Trophoblast cell (in vitro differentiated cells and primary cell): Measurements from ENCODE around the gene CACNB2.

Experiments used
- DNase-seq, 2 donors: peaks; one replicate each; pipeline ENCODE4 v3.0.0-alpha.2; 2016
- H2AFZ ChIP-seq: 2 replicates; pipeline ENCODE4 v1.6.1; 2013; ENCODE audit warnings: low read length, moderate library complexity, mild to moderate bottlenecking; ENCODE audit not compliant: insufficient read depth, poor library complexity
- H2AK5ac ChIP-seq: 2 replicates; pipeline ENCODE4 v1.6.1; 2013; ENCODE audit warnings: mild to moderate bottlenecking, low read length
- H2BK120ac ChIP-seq: 2 replicates; pipeline ENCODE4 v1.6.1; 2013; ENCODE audit warnings: low read length, mild to moderate bottlenecking, moderate library complexity; ENCODE audit not compliant: insufficient read depth, poor library complexity
- H2BK12ac ChIP-seq: 2 replicates; pipeline ENCODE4 v1.6.1; 2013; ENCODE audit warnings: mild to moderate bottlenecking, low read length, moderate library complexity
- H2BK5ac ChIP-seq: 2 replicates; pipeline ENCODE4 v1.6.1; 2013; ENCODE audit warnings: low read length, low read depth, moderate library complexity, mild to moderate bottlenecking; ENCODE audit not compliant: poor library complexity
- H3K14ac ChIP-seq: 2 replicates; pipeline ENCODE4 v1.6.1; 2013; ENCODE audit warnings: mild to moderate bottlenecking, low read length
- H3K18ac ChIP-seq: 2 replicates; pipeline ENCODE4 v1.6.1; 2013; ENCODE audit warnings: mild to moderate bottlenecking, low read length
- H3K23ac ChIP-seq: 2 replicates; pipeline ENCODE4 v1.6.1; 2013; ENCODE audit warnings: low read length
- H3K27ac ChIP-seq: 2 replicates; pipeline ENCODE4 v1.5.1; 2013; ENCODE audit warnings: low read depth, mild to moderate bottlenecking, inconsistent platforms, low read length, moderate library complexity
- H3K27me3 ChIP-seq: 2 replicates; pipeline ENCODE4 v1.6.1; 2013; ENCODE audit warnings: inconsistent platforms, mild to moderate bottlenecking, low read length, moderate library complexity; ENCODE audit not compliant: insufficient read depth
- H3K36me3 ChIP-seq, 2 experiments: 1 replicate in 1 of 2; 2 replicates in 1 of 2; pipeline ENCODE4 v1.6.1; 2013; ENCODE audit warnings: low read length in 2 of 2, mild to moderate bottlenecking in 2 of 2, moderate library complexity in 1 of 2; ENCODE audit not compliant: insufficient read depth in 2 of 2, control insufficient read depth in 1 of 2
- H3K4ac ChIP-seq: 2 replicates; pipeline ENCODE4 v1.6.1; 2013; ENCODE audit warnings: low read depth, mild to moderate bottlenecking, low read length, moderate library complexity
- H3K4me1 ChIP-seq, 2 experiments: 1 replicate in 1 of 2; 2 replicates in 1 of 2; pipeline ENCODE4 v1.6.1; 2013; ENCODE audit warnings: low read length in 2 of 2, mild to moderate bottlenecking in 2 of 2, moderate library complexity in 1 of 2; ENCODE audit not compliant: insufficient read depth in 2 of 2, control insufficient read depth in 1 of 2
- H3K4me2 ChIP-seq: 2 replicates; pipeline ENCODE4 v1.6.1; 2013; ENCODE audit warnings: inconsistent platforms, mild to moderate bottlenecking, low read length, moderate library complexity
- H3K4me3 ChIP-seq: 2 replicates; pipeline ENCODE4 v1.5.1; 2013; ENCODE audit warnings: mild to moderate bottlenecking, low read depth, low read length, inconsistent platforms
- H3K79me1 ChIP-seq: one replicate; pipeline ENCODE4 v1.6.1; 2013; ENCODE audit warnings: low read length
- H3K79me2 ChIP-seq: 2 replicates; pipeline ENCODE4 v1.6.1; 2013; ENCODE audit warnings: low read length, mild to moderate bottlenecking; ENCODE audit not compliant: control insufficient read depth, insufficient read depth, poor library complexity
- H3K9ac ChIP-seq: 2 replicates; pipeline ENCODE4 v1.6.1; 2013; ENCODE audit warnings: mild to moderate bottlenecking, low read length
- H3K9me3 ChIP-seq: 2 replicates; pipeline ENCODE4 v1.6.1; 2013; ENCODE audit warnings: low read depth, mild to moderate bottlenecking, control low read depth, inconsistent platforms, low read length; ENCODE audit not compliant: insufficient read depth
- H4K12ac ChIP-seq: 2 replicates; pipeline ENCODE4 v1.6.1; 2013; ENCODE audit warnings: low read depth, mild to moderate bottlenecking, low read length, moderate library complexity
- H4K8ac ChIP-seq: 2 replicates; pipeline ENCODE4 v1.6.1; 2013; ENCODE audit warnings: low read depth, mild to moderate bottlenecking, low read length, moderate library complexity
- H4K91ac ChIP-seq: one replicate; pipeline ENCODE4 v1.6.1; 2013; ENCODE audit warnings: low read depth, mild to moderate bottlenecking, low read length, moderate library complexity
- WGBS: extraction: QIAGEN DNeasy Blood & Tissue Kit; methylation state at CpG from one replicate; pipeline ENCODE4 v1.1.7; 2013; ENCODE audit warnings: missing lambda C conversion rate; ENCODE audit not compliant: insufficient read length, insufficient coverage; ENCODE audit errors: extremely low coverage; 5-methylcytosine and 5-hydroxymethylcytosine counted together

CACNB2 gene

DNA sequence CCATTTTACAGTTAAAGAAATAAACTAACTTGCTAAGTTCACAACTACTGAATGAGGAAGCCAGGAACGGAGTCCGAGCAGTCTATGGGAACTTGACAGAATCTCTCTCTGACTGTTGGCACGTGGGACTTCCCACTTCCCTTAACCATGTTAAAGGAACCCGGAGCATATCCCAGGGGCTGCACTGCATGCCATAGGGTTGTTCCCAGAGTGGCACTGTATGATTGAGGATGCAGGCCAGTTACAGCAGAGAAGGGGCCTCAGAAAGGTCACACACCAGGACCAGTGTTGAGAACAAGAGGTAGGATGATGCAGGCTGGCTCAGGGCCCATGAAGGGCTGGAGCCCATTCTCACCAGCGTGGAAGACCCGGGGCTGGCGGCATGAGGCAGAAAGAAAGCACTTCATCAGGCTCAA lies 309.4 kb downstream of the CACNB2 start:
- Histone ChIP-seq H2AFZ (no peak overlapping the region), H3K4me3 (no peak overlapping the region), H3K14ac (no peak overlapping the region), H4K91ac (no peak overlapping the region), H3K9me3 (no peaks in the 10 kb centered on the region), H2BK12ac (no peak overlapping the region), H3K18ac (no peak overlapping the region), H2BK5ac (no peak overlapping the region), H3K4me2 (no peak overlapping the region), H3K23ac (no peak overlapping the region), H4K12ac (no peak overlapping the region), H3K4ac (no peak overlapping the region), H2AK5ac (no peak overlapping the region), H3K9ac (no peak overlapping the region), H2BK120ac (no peak overlapping the region), H3K4me1 (no peaks in the 10 kb centered on the region), H3K79me2 (no peaks in the 10 kb centered on the region), H3K27ac (no peak overlapping the region), H4K8ac (no peak overlapping the region), H3K27me3 (no peaks in the 10 kb centered on the region), H3K79me1 (no peaks in the 10 kb centered on the region), H3K36me3 (no peaks in the 10 kb centered on the region)
- WGBS, result no CpG with 5 or more reads among the region's 7 CpGs
- DNase-seq, result no peak

DNA sequence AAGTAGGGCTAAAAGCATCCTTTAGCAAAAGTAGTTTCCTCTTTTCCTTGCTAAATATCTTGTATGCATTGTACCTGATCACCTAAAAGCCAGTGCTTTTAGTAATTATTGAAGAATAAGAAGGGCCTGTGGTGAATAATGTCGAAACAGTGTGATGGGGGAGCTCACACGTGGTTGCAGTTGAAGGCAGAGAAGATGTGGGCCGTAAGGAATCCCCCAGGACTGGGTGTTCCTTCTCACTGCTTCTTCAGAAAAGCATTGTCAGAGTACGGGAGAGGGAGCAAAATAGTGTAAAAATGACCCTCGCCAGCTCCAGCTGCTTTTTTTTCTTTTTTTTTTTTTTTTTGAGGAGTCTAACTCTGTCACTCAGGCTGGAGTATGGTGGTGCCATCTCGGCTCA lies 310.1 kb downstream of the CACNB2 start:
- Histone ChIP-seq H3K9me3 (no peaks in the 10 kb centered on the region), H3K4me1 (no peaks in the 10 kb centered on the region), H3K79me1 (no peaks in the 10 kb centered on the region), H3K36me3 (no peaks in the 10 kb centered on the region), H4K8ac (no peak overlapping the region), H3K18ac (no peak overlapping the region), H2AK5ac (no peak overlapping the region), H3K27me3 (no peaks in the 10 kb centered on the region), H3K27ac (no peak overlapping the region), H4K12ac (no peak overlapping the region), H3K14ac (no peak overlapping the region), H2AFZ (no peak overlapping the region), H3K4ac (no peak overlapping the region), H3K4me2 (no peak overlapping the region), H2BK5ac (no peak overlapping the region), H3K23ac (no peak overlapping the region), H2BK12ac (no peak overlapping the region), H4K91ac (no peak overlapping the region), H3K4me3 (no peak overlapping the region), H3K9ac (no peak overlapping the region), H2BK120ac (no peak overlapping the region), H3K79me2 (no peaks in the 10 kb centered on the region)
- WGBS, result no CpG with 5 or more reads among the region's 6 CpGs
- DNase-seq, result no peak

DNA sequence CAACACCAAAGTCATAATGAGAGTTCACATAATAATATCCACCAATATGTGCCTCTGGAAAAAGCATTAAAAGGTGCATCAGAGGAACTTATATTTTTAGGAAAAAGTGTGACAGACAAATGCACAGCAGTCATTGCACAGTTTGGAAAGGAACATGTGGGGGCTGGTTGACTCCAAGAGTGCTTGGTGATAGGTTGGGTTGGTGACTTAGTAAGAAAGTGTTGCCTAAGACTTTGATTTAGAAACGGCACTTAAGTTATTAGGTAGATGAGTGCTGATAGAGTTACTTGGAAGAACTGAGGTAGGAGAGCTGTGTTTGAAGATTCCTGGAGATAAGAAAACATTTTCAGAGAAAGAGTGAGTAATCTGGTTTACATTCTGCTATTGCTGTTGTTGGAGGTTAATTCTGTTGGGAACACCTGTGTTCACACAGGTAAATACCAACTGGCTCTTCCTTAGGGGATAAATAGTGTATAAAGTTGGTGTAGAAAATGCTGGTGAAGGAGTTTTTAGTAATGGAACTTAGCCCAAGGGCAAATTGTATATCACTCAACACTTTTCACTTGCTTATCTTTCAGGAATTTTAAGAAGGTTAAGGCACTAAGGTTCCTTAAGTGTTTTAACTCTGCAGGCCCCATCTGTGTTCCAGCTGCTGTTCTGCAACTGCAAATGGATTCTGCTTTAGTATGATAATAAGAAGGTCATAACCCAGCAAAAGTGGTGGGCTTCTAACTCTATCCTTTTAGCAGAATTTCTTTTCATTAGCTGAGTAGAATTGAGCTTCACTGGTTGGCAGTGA lies 315.1 kb downstream of the CACNB2 start:
- H3K79me2 ChIP-seq, result no peaks in the 10 kb centered on the region
- no peak overlapping the region for H2BK5ac ChIP-seq
- H3K23ac ChIP-seq, result no peak overlapping the region
- H4K91ac ChIP-seq, result no peak overlapping the region
- H4K8ac ChIP-seq, result no peak overlapping the region
- H3K14ac ChIP-seq, result no peak overlapping the region
- H3K4me2 ChIP-seq, result no peak overlapping the region
- DNase-seq, result peak; percentile 33 to 94
- no peaks in the 10 kb centered on the region for H3K27me3 ChIP-seq
- no peaks in the 10 kb centered on the region for H3K36me3 ChIP-seq
- no peaks in the 10 kb centered on the region for H3K79me1 ChIP-seq
- H3K27ac ChIP-seq, result no peak overlapping the region
- no peak overlapping the region for H3K4me3 ChIP-seq
- WGBS, result no CpG with 5 or more reads among the region's 1 CpG
- H2AFZ ChIP-seq, result no peak overlapping the region
- no peak overlapping the region for H2BK120ac ChIP-seq
- no peak overlapping the region for H3K4ac ChIP-seq
- H2BK12ac ChIP-seq, result no peak overlapping the region
- no peaks in the 10 kb centered on the region for H3K4me1 ChIP-seq
- no peak overlapping the region for H4K12ac ChIP-seq
- no peak overlapping the region for H2AK5ac ChIP-seq
- H3K18ac ChIP-seq, result no peak overlapping the region
- no peak overlapping the region for H3K9ac ChIP-seq
- H3K9me3 ChIP-seq, result no peaks in the 10 kb centered on the region

DNA sequence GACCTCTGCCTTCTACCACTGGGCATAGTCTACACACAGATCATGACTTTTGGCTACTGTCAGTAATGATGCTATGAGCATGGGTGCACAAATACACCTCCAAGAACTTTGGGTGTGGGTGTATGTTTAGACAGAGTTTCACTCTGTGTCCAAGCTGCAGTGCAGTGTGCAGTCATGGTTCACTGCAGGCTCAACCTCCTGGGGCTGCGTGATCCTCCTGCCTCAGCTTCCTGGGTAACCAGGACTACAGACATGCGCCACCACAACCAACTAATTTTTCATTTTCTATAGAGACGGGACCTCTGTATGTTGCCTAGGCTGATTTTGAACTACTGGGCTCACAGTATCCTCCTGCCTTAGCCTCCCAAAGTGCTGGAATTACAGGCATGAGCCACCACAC lies 316.8 kb downstream of the CACNB2 start:
- no peaks in the 10 kb centered on the region for H3K9me3 ChIP-seq
- no peaks in the 10 kb centered on the region for H3K79me2 ChIP-seq
- H4K12ac ChIP-seq, result no peak overlapping the region
- no peak overlapping the region for H2AFZ ChIP-seq
- H2BK5ac ChIP-seq, result no peak overlapping the region
- DNase-seq, result no peak
- no peak overlapping the region for H3K4me2 ChIP-seq
- no peak overlapping the region for H2BK120ac ChIP-seq
- no peaks in the 10 kb centered on the region for H3K27me3 ChIP-seq
- H3K79me1 ChIP-seq, result no peaks in the 10 kb centered on the region
- H3K9ac ChIP-seq, result no peak overlapping the region
- H4K91ac ChIP-seq, result no peak overlapping the region
- WGBS, result no CpG with 5 or more reads among the region's 3 CpGs
- no peaks in the 10 kb centered on the region for H3K4me1 ChIP-seq
- no peak overlapping the region for H3K4me3 ChIP-seq
- no peak overlapping the region for H3K23ac ChIP-seq
- no peak overlapping the region for H2BK12ac ChIP-seq
- no peak overlapping the region for H4K8ac ChIP-seq
- H3K4ac ChIP-seq, result no peak overlapping the region
- no peak overlapping the region for H3K27ac ChIP-seq
- no peak overlapping the region for H3K18ac ChIP-seq
- H3K36me3 ChIP-seq, result no peaks in the 10 kb centered on the region
- no peak overlapping the region for H2AK5ac ChIP-seq
- H3K14ac ChIP-seq, result no peak overlapping the region
